GM04504 (cell line): Measurements from ENCODE around the gene GMEB2.

Experiments used
- DNase-seq: peaks from one replicate; pipeline ENCODE4 v3.0.0-alpha.2; 2012; ENCODE audit warnings: low read depth

GMEB2 gene

GRCh38 chr20:63588641-63589041 is 38.3 kb downstream of the GMEB2 start:
- DNase-seq, result no peak

GRCh38 chr20:63587776-63588591 is 38.9 kb downstream of the GMEB2 start:
- no peak for DNase-seq

GRCh38 chr20:63587256-63587655 is 39.6 kb downstream of the GMEB2 start:
- no peak for DNase-seq

GRCh38 chr20:63586797-63587196 is 40.1 kb downstream of the GMEB2 start:
- DNase-seq, result no peak

- no peak for DNase-seq
Observed at GRCh38 chr20:63585616-63586565, 41.0 kb downstream of the GMEB2 start.

- DNase-seq, result no peak
Observed at GRCh38 chr20:63582382-63583063, 44.4 kb downstream of the GMEB2 start.

- no peak for DNase-seq
Observed at GRCh38 chr20:63580796-63581461, 46.0 kb downstream of the GMEB2 start.

- DNase-seq, result no peak
Observed at GRCh38 chr20:63579017-63579694, 47.7 kb downstream of the GMEB2 start.

- no peak for DNase-seq
Observed at GRCh38 chr20:63578224-63579016, 48.5 kb downstream of the GMEB2 start.

- no peak for DNase-seq
Observed at GRCh38 chr20:63577317-63577894, 49.5 kb downstream of the GMEB2 start.

- no peak for DNase-seq
Observed at GRCh38 chr20:63576311-63576710, 50.6 kb downstream of the GMEB2 start.

GRCh38 chr20:63574829-63575743 is 51.8 kb downstream of the GMEB2 start:
- DNase-seq, result no peak

- peak; percentile 44 for DNase-seq
Observed at GRCh38 chr20:63574156-63574828, 52.6 kb downstream of the GMEB2 start, which contains the start of gene HELZ2. Gene HELZ2, minus strand, starts transcription at chr20:63574239. Its CDS starts 1,854 bp downstream, at chr20:63572385.

GRCh38 chr20:63573647-63574131 is 53.2 kb downstream of the GMEB2 start:
- no peak for DNase-seq

- no peak for DNase-seq
Observed at GRCh38 chr20:63572788-63573646, 53.9 kb downstream of the GMEB2 start.

GRCh38 chr20:63572071-63572787 is 54.7 kb downstream of the GMEB2 start:
- no peak for DNase-seq
